DMS 273 treated with DMSO at 0.1 percent for 48 hours (cell line): Measurements from ENCODE around the gene FAM83E.
"Not testable (repeated sequence)": the region's sequence is repeated elsewhere in the genome, so short reads cannot be mapped to it uniquely, and the experiment has no call there.

Experiments
- DNase-seq: peaks from one replicate; lab custom pipeline; 2025; lab: John Stamatoyannopoulos, UW

FAM83E gene

DNA sequence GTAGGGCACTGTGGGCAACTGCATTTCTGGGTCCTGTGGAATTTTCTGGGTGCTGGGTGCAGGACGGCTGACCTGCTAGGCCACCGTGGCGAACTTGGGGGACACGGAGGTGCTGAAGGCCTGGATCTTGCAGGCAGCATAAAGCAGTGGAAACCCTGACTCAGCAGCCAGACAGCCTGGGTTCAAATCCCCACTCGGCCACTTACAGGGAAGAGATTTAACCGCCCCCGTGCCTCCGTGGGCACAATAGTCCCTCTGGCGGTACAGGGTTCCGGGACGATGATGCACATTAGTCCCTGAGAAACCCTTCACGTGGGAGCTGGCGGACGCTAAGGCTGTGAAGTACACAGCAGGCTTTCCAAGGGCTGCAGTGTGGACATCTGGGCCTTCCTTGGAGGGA lies 3.0 kb downstream of the FAM83E start:
- DNase-seq: no peak

- no peak for DNase-seq
Measured at GRCh38 chr19:48609571-48610108, 5.2 kb downstream of the FAM83E start.

DNA sequence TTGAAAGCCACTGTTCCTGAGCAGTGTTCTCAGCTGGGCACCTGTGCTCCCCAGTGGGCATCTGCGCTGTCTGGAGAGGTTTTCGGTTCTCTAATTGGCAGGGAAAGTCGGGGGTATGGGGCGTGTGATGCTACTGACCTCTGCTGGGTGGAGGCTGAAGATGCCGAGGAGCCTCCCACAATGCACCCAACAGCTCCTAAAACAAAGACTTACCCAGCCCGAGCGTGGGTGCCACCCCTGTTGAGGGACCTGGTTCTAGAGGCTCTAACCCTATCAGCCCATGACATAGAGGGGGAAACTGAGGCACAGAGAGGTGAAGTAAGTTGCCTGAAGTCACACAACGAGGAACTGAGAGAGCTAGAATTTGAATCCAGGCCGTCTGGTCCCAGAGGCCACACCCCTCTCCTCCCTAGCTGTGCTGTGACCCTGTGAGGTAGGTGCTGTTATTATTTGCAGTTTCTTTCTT lies 6.0 kb downstream of the FAM83E start:
- DNase-seq: peak; percentile 55

- no peak for DNase-seq
Measured at GRCh38 chr19:48607359-48607755, 7.5 kb downstream of the FAM83E start.

DNA sequence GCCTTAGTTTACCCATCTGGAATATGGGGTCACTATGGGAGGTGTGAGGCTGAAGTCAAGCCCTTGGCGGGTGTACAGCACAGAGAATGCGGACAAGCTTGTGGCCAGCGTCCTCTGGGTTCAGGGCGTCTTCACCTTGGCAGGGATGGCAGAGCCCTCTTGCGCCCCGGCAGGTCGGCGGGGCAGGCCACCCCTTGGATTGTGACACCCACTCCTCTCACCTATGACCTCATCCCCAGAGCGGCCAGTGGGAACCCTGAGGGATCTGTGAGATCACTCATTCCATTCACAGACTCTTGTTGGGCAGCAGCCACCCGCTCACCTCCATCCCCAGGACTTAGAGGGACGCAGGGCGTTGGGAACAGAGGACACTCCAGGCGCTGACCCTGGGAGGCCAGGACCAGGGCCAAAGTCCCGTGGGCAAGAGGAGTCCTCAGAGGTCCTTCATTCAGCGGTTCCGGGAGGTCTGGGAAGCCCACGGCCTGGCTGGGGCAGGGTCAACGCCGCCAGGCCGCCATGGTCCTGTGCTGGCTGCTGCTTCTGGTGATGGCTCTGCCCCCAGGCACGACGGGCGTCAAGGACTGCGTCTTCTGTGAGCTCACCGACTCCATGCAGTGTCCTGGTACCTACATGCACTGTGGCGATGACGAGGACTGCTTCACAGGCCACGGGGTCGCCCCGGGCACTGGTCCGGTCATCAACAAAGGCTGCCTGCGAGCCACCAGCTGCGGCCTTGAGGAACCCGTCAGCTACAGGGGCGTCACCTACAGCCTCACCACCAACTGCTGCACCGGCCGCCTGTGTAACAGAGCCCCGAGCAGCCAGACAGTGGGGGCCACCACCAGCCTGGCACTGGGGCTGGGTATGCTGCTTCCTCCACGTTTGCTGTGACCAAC lies 8.2 kb downstream of the FAM83E start, which contains the start of gene SPACA4:
Gene SPACA4 (plus strand): TSS at position 280 of the 896 bp plus-strand sequence. CDS start 237 bp downstream, at position 517.
- DNase-seq: no peak

- no peak for DNase-seq
Measured at GRCh38 chr19:48603850-48604249, 11.0 kb downstream of the FAM83E start.

DNA sequence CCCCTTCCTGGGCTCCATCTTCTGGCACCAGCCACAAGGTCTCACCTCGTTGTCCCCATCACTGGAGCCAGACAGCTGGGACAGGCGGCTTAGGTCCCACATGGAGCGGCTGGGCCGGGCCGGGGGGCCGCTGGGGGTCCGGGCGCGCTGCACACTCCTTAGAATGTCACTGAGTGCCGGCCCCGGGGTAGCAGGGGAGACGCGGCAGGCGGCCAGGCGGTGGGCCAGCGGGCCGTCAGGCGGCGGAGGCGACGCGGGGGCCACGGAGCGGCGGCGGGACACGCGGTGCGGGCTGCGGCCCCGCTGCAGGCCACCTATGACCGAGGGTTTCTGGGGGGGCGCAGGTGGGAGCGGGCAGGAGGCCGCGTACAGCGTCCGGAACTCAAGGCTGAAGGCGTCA lies 11.4 kb downstream of the FAM83E start:
- no peak for DNase-seq

DNA sequence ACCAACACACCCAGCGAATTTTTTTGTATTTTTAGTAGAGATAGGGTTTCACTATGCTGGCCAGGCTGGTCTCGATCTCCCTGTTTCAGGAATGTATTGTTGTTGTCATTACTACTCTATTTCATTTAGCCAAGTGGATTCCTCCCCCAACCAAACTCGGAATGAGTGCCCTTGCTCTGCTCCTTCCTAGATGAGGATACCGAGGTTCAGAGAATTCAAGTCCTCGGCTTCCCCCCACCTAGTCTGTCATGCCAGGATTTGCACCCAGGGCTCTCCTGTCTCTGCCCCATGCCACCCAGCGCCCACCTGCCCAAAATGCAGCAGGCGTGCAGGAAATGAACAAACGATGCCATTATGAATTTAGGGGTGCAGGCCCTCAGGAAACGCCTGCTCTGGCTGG lies 11.9 kb downstream of the FAM83E start:
- DNase-seq: no peak

DNA sequence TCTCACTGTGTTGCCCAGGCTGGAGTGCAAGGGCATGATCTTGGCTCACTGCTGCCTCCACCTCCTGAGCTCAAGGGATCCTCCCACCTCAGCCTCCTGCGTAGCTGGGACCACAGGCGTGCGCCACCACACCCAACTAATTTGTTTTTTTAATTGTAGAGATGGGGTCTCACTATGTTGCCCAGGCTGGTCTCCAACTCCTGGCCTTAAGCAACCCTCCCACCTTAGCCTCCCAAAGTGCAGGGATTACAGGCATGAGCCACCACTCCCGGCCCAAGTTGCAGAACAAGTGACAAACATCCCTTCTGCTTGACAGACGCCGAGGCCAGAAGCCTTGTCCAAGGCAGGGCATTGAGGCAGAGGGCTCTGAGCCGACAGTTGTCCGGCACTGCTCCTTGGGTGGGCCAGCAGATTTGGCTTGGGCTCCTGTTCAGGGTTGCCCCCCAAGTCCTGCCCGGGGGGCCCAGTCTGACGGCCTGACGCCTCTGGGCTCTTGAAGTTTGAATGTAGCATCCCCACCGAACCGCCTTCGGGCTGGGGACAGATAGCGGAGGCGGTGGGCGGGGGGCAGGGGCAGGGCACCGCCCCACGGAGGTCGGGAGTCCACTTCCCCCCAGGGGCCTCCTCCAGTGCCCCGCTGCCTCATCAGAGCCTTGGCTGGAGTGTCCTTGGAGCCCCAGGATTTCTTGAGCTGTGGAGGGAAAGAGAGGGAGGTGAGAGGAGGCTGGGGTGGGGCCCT lies 14.0 kb downstream of the FAM83E start:
- DNase-seq: no peak

DNA sequence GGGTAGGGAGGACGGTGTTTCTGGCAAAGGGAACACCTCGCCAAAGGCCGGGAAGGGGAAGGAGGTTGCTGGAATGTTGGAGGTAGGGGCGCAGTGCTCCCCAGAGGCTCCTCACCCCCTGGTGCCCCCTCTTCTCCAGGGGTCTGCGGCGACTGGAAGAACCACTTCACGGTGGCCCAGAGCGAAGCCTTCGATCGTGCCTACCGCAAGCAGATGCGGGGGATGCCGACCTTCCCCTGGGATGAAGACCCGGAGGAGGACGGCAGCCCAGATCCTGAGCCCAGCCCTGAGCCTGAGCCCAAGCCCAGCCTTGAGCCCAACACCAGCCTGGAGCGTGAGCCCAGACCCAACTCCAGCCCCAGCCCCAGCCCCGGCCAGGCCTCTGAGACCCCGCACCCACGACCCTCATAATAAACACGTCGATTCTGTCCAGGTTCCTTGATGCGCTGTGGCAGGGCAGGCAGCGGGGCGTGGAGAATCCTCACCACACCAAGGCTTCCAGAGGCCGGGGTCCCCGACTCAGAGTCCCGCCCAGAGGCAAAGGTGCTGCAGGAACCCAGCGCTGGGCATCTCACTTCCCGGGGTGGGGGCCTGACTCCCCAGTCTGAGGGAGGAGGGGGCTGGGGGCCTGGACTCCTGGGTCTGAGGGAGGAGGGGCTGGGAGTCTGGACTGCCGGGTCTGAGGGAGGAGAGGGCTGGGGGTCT lies 15.7 kb downstream of the FAM83E start:
- no peak for DNase-seq

- DNase-seq: no peak
Measured at GRCh38 chr19:48596679-48597465, 18.0 kb downstream of the FAM83E start.

GRCh38 chr19:48596237-48596636 lies 18.6 kb downstream of the FAM83E start:
- DNase-seq: no peak

- DNase-seq: no peak
Measured at GRCh38 chr19:48595833-48596232, 19.0 kb downstream of the FAM83E start.

DNA sequence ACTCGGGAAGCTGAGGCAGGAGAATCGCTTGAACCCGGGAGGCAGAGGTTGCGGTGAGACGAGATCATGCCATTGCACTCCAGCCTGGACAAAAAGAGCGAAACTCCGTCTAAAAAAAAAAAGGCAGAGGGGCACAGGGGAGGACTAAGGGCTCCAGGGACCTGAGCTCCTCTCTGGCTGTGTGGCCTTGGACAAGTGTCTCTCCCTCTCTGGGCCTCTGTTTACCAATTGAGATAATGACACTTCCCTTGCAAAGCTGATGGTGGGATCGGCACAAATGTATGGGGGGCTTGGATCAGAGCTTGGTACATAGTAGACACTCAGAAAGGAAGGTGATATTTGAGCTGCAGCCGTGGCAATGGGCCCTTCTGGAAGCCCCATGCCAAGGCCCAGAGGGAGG lies 19.7 kb downstream of the FAM83E start:
- no peak for DNase-seq

DNA sequence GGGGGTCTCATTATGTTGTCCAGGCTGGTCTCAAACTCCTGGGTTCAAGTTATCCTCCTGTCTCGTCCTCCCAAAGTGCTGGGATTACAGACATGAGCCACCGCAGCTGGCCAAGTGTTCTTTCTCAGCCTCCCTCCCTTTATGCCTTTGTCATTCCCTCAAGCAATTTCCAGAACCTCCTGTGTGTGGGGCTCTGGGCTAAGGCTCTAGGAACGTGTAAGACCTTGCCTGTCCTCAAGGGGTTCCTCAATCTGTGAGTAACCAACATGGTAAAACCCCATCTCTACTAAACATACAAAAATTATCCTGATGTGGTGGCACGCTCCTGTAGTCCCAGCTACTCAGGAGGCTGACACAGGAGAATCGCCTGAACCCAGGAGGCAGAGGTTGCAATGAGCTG lies 23.9 kb downstream of the FAM83E start:
- DNase-seq: no peak

DNA sequence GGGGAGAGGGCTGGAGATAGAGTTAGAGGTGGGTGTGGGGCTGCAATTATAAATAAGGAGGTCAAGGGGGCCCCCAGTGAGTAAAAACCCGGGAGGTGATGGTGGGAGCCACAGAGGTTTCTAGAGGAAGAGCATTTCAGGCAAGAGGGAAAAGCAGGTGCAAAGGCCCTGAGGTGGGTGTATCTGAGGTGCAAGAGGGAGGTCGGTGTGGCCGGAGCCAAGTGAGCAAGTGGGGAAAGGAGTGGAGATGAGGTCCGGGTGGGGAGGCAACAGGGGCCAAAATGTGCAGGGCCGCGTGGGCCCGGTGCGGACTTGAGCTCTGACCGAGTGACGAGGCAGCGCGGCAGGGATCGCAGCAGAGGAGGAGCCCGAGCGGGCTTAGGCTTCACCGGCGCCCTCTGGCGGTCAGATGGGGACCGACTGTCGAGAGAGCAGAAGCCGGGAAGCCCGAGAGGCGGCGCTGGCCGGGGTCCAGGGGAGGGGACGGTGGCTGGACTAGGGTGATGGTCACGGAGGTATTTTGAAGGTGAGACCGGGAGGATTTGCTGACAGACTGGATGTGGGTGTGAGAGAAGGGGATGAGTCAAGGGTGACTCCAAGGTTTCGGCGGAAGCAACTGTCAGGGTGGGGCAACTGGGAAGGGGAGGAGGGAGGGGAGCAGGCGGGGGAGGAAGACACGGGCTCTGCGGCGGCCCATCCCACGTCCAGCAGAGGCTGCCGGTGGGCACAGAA lies 26.0 kb downstream of the FAM83E start:
- DNase-seq: peak; percentile 30

- no peak for DNase-seq
Measured at GRCh38 chr19:48587387-48587786, 27.5 kb downstream of the FAM83E start.

DNA sequence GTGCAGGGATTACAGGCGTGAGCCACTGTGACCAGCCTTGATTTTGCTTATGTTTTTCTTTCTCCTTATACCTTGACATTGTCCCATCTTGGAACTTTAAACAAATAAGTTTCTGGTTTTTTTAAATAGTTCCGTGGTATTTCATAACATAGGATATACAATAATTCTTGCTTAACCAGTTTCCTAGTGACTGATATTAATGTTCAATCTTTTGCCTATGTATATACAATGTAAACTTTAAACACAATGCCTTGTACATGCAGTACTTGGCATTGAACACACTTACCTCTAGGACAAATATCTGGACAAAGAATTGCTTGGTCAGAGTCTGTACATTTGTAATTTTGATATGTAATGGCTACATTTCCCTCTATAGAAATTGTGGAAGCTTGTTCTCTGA lies 32.7 kb downstream of the FAM83E start:
- DNase-seq: no peak

- no peak for DNase-seq
Measured at GRCh38 chr19:48578891-48579290, 36.0 kb downstream of the FAM83E start.

DNA sequence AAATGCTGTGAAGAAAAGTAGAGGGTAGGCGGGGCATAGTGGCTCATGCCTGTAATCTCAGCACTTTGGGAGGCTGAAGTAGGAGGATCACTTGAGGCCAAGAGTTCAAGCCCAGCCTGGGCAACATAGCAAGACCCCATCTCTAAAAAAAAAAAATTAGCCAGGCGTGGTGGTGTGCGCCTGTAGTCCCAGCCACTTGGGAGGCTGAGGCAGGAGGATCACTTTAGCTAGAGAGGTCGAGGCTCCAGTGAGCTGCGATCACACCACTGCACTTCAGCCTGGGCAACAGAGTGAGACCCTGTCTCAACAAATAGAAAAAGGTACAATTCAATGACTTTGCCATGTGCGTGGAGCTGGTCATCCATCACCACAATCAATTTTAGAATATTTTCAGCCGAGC lies 37.0 kb downstream of the FAM83E start:
- DNase-seq: not testable (repeated sequence)
